ENCODE results near the gene CUBN.

The CUBN gene

GRCh38 chr10:16987976-16988610, 141.5 kb downstream of the CUBN start:
- no peak for DNase-seq (ENCODE audit: low spot score)

- no peak for DNase-seq (ENCODE audit: low spot score)
Measured at GRCh38 chr10:16987206-16987621, 142.4 kb downstream of the CUBN start.

DNA sequence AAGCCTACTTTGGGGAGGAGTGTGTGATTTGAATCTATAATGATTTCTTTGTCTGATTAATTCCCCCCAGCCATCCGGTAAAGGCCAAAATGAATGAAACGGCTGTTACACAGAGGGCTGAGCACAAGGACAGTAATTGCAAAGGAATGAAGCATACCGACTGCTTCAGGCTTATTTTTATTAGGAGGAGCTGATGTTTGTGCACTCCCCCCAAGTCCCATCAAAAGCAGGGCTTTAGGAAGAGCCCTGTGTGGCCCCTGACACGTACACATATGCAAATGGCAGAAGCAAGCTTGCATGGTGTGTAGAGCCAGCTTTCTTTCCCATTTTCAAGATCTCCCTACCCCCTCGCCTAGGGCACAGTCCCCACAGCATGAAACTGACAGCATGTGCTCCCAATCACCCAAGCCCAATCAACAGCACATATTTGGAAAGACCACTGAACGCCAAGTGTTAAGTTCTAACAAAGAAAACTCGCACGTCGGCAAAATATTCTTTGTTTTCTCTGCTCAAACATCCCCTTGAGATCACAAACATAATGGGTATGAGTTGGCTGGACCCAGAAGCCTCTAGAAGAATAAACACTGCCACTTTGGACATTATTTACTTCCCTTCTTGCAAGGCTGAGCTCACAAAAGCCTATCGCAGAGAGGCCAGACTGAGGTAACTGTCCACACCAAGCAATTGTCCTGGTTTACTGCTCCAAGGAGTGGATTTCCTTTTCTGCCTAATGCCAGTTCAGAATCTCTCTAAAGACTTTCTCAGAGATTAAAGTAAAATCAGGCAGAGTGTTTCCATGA, 143.0 kb downstream of the CUBN start:
- no peak for DNase-seq (ENCODE audit: low spot score)

GRCh38 chr10:16986082-16986405, 143.6 kb downstream of the CUBN start:
- DNase-seq (ENCODE audit: low spot score), result no peak

DNA sequence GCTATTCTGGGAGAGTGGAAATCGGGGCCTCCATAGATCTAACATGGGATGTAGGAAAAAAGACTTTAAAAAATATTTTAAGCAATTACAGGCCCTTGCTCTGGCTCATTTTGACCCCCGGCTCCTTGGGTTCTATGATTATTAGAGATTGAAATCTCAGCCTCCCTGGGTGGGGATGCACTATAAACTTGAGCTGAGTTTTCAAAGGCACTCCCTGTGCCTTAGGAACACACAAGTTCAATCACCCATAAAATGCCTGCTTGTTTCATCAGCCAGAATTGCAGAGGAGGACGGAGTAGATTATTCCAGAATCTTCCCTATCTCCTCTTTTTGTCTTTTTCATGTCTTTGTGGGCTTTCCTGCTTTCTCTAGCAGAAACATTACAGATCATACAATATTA, 145.4 kb downstream of the CUBN start:
- no peak for DNase-seq (ENCODE audit: low spot score)

- no peak for DNase-seq (ENCODE audit: low spot score)
Measured at GRCh38 chr10:16976803-16977202, 152.8 kb downstream of the CUBN start.

DNA sequence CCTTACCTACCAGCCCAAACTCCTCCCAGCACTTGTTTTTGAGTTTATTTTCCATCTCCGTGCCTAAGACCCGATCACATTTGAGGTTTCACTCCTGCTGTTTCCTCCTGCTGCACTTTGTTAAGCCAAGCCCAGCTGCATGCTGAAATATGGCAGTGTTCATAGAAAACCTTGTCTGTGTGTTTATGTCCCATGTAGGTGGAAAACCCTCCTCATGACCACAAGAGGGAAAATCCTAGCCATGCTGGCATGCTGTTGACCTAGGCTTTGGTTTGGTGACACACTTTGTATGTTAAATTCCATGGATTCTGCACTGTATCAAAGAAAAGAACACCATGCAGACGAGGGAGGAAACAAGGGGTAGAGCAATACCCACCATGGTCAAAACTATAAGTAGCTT, 154.4 kb downstream of the CUBN start:
- no peak for DNase-seq (ENCODE audit: low spot score)

GRCh38 chr10:16968416-16969041, 161.1 kb downstream of the CUBN start:
- no peak for DNase-seq (ENCODE audit: low spot score)

DNA sequence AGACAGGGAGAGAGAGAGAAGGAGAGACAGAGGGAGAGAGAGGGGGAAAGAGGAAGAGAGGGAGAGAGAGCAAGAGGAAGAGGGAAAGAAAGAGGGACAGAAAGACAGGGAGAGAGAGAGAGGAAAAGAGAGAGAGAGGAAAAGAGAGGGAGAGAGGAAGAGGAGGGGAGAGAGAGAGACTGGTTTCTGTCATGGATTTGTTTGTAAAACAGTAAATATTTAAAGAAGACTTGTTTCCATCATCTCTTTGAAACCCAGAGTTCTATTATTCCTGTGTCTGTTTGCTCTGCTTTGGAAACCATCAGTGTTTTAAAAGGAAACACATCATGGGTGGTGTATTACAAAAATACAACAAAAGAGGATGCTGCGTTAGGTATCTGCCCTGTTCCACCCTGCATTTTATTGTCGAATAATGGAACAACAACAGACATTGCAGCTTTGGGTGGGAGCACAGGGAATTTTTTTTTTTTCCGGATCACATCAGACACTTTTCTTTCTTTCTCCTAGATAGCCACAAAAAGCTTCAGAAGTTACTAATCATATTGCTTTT, 161.7 kb downstream of the CUBN start:
- no peak for DNase-seq (ENCODE audit: low spot score)

DNA sequence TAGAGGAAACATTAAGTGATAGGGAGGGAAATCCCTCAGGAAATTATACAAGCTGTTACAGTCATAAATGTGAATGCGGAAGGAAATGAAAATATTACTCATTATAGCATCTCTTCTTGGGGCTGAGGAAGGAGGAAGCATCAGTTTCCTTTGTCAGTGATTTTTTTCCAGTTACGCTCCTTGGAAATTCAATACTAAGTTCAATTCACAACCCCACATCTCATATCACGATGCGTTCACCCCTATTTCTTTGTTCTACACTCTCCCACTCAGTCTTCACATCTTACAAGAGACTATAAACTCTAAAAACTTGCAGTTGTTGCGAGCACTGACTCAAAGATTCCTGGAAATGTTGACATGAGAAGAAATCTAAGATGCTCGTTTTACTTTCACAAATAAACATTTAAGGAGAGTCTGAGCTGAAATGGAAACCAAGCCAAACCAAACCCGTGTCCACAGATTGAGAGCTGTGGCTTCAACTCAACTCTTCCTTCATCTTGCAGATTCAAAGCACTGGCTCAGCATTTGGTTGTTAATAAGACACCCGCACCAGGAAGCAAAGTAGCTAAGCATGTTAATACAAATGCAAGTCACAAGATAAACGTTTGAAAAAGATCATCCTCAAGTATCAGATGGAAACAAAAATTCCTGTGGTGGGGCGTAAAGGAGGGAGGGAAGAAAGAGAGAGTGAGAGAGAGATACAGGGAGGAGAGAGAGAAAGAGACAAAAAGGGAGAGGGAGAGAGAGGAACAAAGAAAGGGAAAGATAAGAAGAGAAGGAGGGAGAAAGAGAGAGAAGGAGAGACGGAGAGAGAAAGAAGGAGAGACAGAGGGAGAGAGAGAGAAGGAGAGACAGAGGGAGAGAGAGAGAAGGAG, 162.4 kb downstream of the CUBN start:
- DNase-seq (ENCODE audit: low spot score), result no peak

- no peak for DNase-seq (ENCODE audit: low spot score)
Measured at GRCh38 chr10:16965740-16966447, 163.7 kb downstream of the CUBN start.

DNA sequence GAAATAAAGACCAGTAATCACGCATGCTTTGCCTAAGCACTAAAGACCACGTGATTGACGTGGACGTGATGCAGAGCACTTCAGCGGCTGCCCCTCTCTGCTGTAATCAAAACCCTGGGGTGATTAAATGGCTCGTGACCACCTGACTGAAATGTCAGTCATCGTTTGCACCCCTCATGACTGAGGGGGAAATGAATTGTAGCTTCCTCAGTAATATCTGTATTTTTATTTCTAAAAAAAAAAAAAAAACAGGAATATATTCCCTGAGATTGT, 164.3 kb downstream of the CUBN start:
- DNase-seq (ENCODE audit: low spot score), result no peak

- no peak for DNase-seq (ENCODE audit: low spot score)
Measured at GRCh38 chr10:16964576-16965343, 164.9 kb downstream of the CUBN start.

DNA sequence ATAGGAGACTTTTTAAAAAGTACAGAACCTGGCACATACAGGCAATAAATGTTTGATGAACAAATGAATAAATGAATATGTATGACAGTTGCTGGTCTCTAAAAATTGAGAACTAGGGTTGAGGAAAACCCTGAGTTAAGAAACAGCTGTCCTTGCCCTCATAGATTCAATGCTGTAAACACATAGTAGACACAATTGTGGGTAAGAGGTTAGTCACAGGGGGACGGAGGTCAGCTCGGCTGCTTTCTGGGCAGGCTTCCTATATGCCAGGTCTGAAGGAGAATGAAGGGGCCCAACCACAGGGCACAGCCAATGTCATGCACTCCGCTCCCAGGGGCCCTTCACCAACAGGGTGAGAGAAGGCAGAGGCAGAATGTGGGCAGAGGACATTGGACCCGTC, 169.1 kb downstream of the CUBN start:
- no peak for DNase-seq (ENCODE audit: low spot score)

DNA sequence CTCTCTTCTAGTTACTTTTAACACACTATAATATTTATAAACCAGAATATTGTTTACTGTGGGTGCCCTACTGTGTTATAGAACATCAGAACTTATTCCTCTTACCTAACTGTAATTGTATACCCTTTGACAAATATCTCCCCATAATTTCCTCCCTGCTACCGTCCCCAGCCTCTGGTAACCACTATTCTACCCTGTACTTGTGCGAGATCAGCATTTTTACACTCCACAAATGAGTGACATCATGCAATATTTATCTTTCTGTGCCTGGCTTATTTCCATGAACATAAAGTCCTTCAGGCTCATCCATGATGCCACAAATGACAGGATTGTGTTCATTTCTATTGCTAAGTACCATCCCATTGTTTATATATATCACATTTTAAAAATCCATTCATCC, 172.6 kb downstream of the CUBN start:
- no peak for DNase-seq (ENCODE audit: low spot score)

- DNase-seq (ENCODE audit: low spot score), result no peak
Measured at GRCh38 chr10:16954280-16955030, 175.2 kb downstream of the CUBN start.

DNA sequence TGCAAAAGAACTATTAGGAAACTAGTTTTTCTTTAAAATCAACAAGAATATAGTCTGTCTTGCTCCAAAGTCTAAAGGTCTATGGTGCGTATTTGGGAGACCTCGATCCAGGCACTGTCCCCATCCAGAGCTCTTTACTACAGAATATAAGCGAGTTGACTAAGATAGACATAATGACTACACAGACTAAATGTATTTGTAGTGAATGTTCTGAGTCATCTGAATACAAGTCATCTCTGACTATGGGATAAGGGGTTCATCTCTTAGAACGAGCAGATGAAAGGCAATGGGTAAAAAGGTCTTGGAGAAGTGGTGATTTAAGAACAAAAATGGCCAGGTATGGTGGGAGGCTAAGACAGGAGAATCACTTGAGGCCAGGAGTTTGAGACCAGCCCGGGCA, 176.3 kb downstream of the CUBN start:
- no peak for DNase-seq (ENCODE audit: low spot score)

GRCh38 chr10:16952610-16953009, 177.0 kb downstream of the CUBN start:
- no peak for DNase-seq (ENCODE audit: low spot score)

DNA sequence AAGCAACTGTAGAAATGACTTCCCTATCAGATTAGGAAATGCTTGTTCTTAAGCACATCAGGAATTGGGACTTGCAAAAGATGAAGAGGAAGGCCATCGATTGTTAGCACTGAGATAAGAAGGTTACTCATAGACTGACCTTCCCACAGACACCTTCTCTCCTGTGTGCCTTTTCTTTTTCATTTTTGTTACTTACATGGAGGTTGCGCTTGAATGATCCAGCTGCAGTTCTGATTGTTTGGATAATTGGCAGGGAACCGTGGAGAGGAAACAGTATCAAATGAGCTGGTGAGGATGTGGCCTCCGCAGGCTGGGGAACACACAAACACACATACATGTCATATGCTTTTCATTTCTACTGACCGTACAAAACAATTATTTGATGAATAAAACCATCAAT, 177.5 kb downstream of the CUBN start:
- DNase-seq (ENCODE audit: low spot score), result no peak

All from CD4-positive, alpha-beta T cell treated with Interleukin-2 at 100 ng/mL for 4 hours (primary cell).